ENCODE measurements around the gene STAC3. TPM values are rescaled to one million over a fixed set of nuclear protein-coding genes. Genes with fewer than 3 reads are reported as not detected.

The STAC3 gene
- total and polyA plus RNA-seq, 4 donors, result 0.19 to 1.3 (median 0.96) TPM

- peak in 1 of 2 donors; percentile 69 for TF ChIP-seq RAD21 (IDR thresholded peaks at IDR 0.05)
- no peak for TF ChIP-seq JUND (IDR thresholded peaks at IDR 0.05)
- TF ChIP-seq, protein P1, sequence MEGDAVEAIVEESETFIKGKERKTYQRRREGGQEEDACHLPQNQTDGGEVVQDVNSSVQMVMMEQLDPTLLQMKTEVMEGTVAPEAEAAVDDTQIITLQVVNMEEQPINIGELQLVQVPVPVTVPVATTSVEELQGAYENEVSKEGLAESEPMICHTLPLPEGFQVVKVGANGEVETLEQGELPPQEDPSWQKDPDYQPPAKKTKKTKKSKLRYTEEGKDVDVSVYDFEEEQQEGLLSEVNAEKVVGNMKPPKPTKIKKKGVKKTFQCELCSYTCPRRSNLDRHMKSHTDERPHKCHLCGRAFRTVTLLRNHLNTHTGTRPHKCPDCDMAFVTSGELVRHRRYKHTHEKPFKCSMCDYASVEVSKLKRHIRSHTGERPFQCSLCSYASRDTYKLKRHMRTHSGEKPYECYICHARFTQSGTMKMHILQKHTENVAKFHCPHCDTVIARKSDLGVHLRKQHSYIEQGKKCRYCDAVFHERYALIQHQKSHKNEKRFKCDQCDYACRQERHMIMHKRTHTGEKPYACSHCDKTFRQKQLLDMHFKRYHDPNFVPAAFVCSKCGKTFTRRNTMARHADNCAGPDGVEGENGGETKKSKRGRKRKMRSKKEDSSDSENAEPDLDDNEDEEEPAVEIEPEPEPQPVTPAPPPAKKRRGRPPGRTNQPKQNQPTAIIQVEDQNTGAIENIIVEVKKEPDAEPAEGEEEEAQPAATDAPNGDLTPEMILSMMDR (IDR thresholded peaks at IDR 0.05; ENCODE audit: low read depth, low read length, missing input control), result peak; percentile 61
- peaks cover 0 to 9% (median 5%) of the 10 kb centered on the region in 4 donors for H3K27me3 ChIP-seq (ENCODE audit: control insufficient read depth in 4 of 4, insufficient read depth in 4 of 4, low read length in 3 of 4)
- peaks cover 13 to 35% (median 19%) of the 10 kb centered on the region in 4 donors for H3K36me3 ChIP-seq (ENCODE audit: control insufficient read depth in 4 of 4, insufficient read depth in 3 of 4, low read depth in 1 of 4, low read length in 3 of 4)
- no peaks in the 10 kb centered on the region for H3K9me3 ChIP-seq (ENCODE audit: control insufficient read depth in 4 of 4, low read length in 3 of 4)
- H3K27ac ChIP-seq (ENCODE audit: low read depth in 1 of 2, low read length in 2 of 2), result no peak overlapping the region
- WGBS, result 6% methylated on average over 14 of the region's 14 CpGs
- no peak overlapping the region for H3K4me3 ChIP-seq (ENCODE audit: low read depth in 1 of 3, low read length in 3 of 3)
- peak; percentile 63 for DNase-seq (ENCODE audit: low spot score)
- peaks cover 4 to 23% (median 10%) of the 10 kb centered on the region in 4 donors for H3K4me1 ChIP-seq (ENCODE audit: control insufficient read depth in 4 of 4, insufficient read depth in 4 of 4, low read length in 3 of 4)
- no peak overlapping the region for H3K9ac ChIP-seq (ENCODE audit: low read depth in 1 of 2, low read length in 2 of 2)
Measured at GRCh38 chr12:57214398-57214781, 36.6 kb downstream of the STAC3 start.

DNA sequence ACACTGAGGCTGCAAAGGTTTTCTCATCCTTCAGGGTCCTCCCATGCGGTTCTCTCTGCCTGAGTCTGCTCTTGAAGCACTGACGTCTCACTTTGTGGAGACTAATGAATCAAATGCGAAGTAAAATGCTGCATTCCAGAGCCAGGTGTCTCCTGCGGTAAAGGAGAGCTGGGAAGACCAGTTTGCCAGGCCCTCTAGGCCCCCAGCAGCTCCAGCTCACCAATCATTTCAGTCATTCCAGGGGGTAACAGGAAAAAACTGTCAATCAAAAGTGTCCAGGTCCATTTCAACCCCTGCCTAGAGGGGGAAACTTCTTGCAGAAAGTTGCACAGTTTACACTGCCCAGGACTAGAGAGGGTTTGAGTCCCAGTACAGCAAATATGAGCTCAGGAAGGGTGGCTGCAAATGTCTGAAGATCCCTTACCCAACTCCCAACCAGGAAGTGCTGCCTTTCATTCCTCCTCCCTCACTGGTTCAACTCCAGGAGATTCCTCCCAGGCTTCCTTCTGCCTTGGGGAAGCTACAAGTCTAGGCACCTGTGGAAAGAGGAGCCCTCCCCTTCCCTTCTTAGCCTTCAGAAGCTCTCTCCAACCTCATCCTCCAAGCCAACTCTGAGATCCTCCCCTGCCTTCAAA lies 37.1 kb downstream of the STAC3 start:
- H3K27me3 ChIP-seq (ENCODE audit: control insufficient read depth in 4 of 4, insufficient read depth in 4 of 4, low read length in 3 of 4), result peaks cover 0 to 9% (median 5%) of the 10 kb centered on the region in 4 donors
- peaks cover 4 to 23% (median 10%) of the 10 kb centered on the region in 4 donors for H3K4me1 ChIP-seq (ENCODE audit: control insufficient read depth in 4 of 4, insufficient read depth in 4 of 4, low read length in 3 of 4)
- H3K36me3 ChIP-seq (ENCODE audit: control insufficient read depth in 4 of 4, insufficient read depth in 3 of 4, low read depth in 1 of 4, low read length in 3 of 4), result peaks cover 16 to 40% (median 19%) of the 10 kb centered on the region in 4 donors
- H3K27ac ChIP-seq (ENCODE audit: low read depth in 1 of 2, low read length in 2 of 2), result no peak overlapping the region
- no peak overlapping the region for H3K4me3 ChIP-seq (ENCODE audit: low read depth in 1 of 3, low read length in 3 of 3)
- H3K9ac ChIP-seq (ENCODE audit: low read depth in 1 of 2, low read length in 2 of 2), result no peak overlapping the region
- TF ChIP-seq YY1 (IDR thresholded peaks at IDR 0.05), result no peak
- TF ChIP-seq, protein P2, sequence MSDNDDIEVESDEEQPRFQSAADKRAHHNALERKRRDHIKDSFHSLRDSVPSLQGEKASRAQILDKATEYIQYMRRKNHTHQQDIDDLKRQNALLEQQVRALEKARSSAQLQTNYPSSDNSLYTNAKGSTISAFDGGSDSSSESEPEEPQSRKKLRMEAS (IDR thresholded peaks at IDR 0.05), result no peak
- TF ChIP-seq SP1 (IDR thresholded peaks at IDR 0.05), result no peak
- no peak for TF ChIP-seq NR2F2 (IDR thresholded peaks at IDR 0.05)
- TF ChIP-seq, protein P3, sequence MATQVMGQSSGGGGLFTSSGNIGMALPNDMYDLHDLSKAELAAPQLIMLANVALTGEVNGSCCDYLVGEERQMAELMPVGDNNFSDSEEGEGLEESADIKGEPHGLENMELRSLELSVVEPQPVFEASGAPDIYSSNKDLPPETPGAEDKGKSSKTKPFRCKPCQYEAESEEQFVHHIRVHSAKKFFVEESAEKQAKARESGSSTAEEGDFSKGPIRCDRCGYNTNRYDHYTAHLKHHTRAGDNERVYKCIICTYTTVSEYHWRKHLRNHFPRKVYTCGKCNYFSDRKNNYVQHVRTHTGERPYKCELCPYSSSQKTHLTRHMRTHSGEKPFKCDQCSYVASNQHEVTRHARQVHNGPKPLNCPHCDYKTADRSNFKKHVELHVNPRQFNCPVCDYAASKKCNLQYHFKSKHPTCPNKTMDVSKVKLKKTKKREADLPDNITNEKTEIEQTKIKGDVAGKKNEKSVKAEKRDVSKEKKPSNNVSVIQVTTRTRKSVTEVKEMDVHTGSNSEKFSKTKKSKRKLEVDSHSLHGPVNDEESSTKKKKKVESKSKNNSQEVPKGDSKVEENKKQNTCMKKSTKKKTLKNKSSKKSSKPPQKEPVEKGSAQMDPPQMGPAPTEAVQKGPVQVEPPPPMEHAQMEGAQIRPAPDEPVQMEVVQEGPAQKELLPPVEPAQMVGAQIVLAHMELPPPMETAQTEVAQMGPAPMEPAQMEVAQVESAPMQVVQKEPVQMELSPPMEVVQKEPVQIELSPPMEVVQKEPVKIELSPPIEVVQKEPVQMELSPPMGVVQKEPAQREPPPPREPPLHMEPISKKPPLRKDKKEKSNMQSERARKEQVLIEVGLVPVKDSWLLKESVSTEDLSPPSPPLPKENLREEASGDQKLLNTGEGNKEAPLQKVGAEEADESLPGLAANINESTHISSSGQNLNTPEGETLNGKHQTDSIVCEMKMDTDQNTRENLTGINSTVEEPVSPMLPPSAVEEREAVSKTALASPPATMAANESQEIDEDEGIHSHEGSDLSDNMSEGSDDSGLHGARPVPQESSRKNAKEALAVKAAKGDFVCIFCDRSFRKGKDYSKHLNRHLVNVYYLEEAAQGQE (IDR thresholded peaks at IDR 0.05), result no peak
- TF ChIP-seq RXRA (IDR thresholded peaks at IDR 0.05), result no peak
- TF ChIP-seq ZBTB33 (IDR thresholded peaks at IDR 0.05), result no peak
- no peak for TF ChIP-seq GABPA (IDR thresholded peaks at IDR 0.05 in 1 of 2, conservative IDR thresholded peaks at IDR 0.05 in 1 of 2)
- no peak for TF ChIP-seq EGR1 (IDR thresholded peaks at IDR 0.05; ENCODE audit: low read depth in 2 of 2)
- no peaks in the 10 kb centered on the region for H3K9me3 ChIP-seq (ENCODE audit: control insufficient read depth in 4 of 4, low read length in 3 of 4)
- WGBS, result 74% methylated on average over 4 of the region's 4 CpGs
- no peak for DNase-seq (ENCODE audit: low spot score)
